Urinary bladder (tissue), 4 donors: Measurements from ENCODE around the gene SORBS1. TPM values are rescaled to one million over a fixed set of nuclear protein-coding genes. Genes with fewer than 3 reads are reported as not detected.
A peak's percentile ranks its signal among the peaks of the same experiment; 100 is the strongest.

Source experiments
- DNase-seq: peaks from one replicate; pipeline ENCODE4 v3.0.0-alpha.2; 2015; ENCODE audit errors: extremely low spot score
- H3K27ac ChIP-seq: one replicate; pipeline ENCODE4 v1.5.1; 2013; ENCODE audit warnings: low read depth, mild to moderate bottlenecking, moderate library complexity
- H3K36me3 ChIP-seq: one replicate; pipeline ENCODE4 v1.6.1; 2013; ENCODE audit warnings: mild to moderate bottlenecking, moderate library complexity; ENCODE audit not compliant: insufficient read depth
- H3K4me1 ChIP-seq: one replicate; pipeline ENCODE4 v1.6.1; 2013; ENCODE audit warnings: mild to moderate bottlenecking, moderate library complexity; ENCODE audit not compliant: insufficient read depth
- H3K4me3 ChIP-seq: one replicate; pipeline ENCODE4 v1.5.1; 2013; ENCODE audit warnings: low read depth, low read length
- WGBS: extraction: QIAGEN DNeasy Blood & Tissue Kit; methylation state at CpG from one replicate; pipeline ENCODE4 v1.1.7; 2013; 5-methylcytosine and 5-hydroxymethylcytosine counted together
- polyA plus RNA-seq: library from polyadenylated mRNA; stranded (reverse); fragments of 200-250 nt; gene quantifications from one replicate; pipeline ENCODE4 v1.2.3, GENCODE V29; 2013
- total RNA-seq: library from RNA; depleted of rRNA; stranded (reverse); fragments of >200 nt; gene quantifications from one replicate; pipeline ENCODE4 v1.2.3, GENCODE V29; 2014
- donor health status: healthy with polysubstance abuse.
- donor health status: healthy.

SORBS1 gene
- total and polyA plus RNA-seq, 2 donors = 297 to 697 TPM

- Histone ChIP-seq H3K4me3 (no peak overlapping the region), H3K4me1 (no peaks in the 10 kb centered on the region), H3K36me3 (no peaks in the 10 kb centered on the region), H3K27ac (peak overlapping the region; percentile 70)
- 22% methylated on average over 8 of the region's 8 CpGs for WGBS
- DNase-seq = no peak
These were observed 252.5 kb downstream of the SORBS1 start for GRCh38 chr10:95308389-95309302.

GRCh38 chr10:95306851-95307250 lies 254.3 kb downstream of the SORBS1 start:
- no peak overlapping the region for H3K27ac ChIP-seq
- DNase-seq = no peak
- H3K4me3 ChIP-seq = no peak overlapping the region
- H3K4me1 ChIP-seq = no peaks in the 10 kb centered on the region
- 93% methylated on average over 1 of the region's 1 CpG for WGBS
- H3K36me3 ChIP-seq = no peaks in the 10 kb centered on the region

GRCh38 chr10:95306318-95306650 lies 254.9 kb downstream of the SORBS1 start:
- Histone ChIP-seq H3K27ac (no peak overlapping the region), H3K36me3 (no peaks in the 10 kb centered on the region), H3K4me1 (no peaks in the 10 kb centered on the region), H3K4me3 (no peak overlapping the region)
- 72% methylated on average over 3 of the region's 3 CpGs for WGBS
- no peak for DNase-seq

- Histone ChIP-seq H3K36me3 (no peaks in the 10 kb centered on the region), H3K27ac (no peak overlapping the region), H3K4me3 (no peak overlapping the region), H3K4me1 (no peaks in the 10 kb centered on the region)
- WGBS = 48% methylated on average over 10 of the region's 10 CpGs
- no peak for DNase-seq
These were observed 255.4 kb downstream of the SORBS1 start for GRCh38 chr10:95305606-95306317.

- no peak overlapping the region for H3K4me3 ChIP-seq
These were observed 256.2 kb downstream of the SORBS1 start for GRCh38 chr10:95304976-95305375.

GRCh38 chr10:95304463-95304862 lies 256.7 kb downstream of the SORBS1 start:
- Histone ChIP-seq H3K27ac (no peak overlapping the region), H3K36me3 (no peaks in the 10 kb centered on the region), H3K4me1 (no peaks in the 10 kb centered on the region), H3K4me3 (no peak overlapping the region)
- DNase-seq = no peak
- 92% methylated on average over 4 of the region's 4 CpGs for WGBS

More at GRCh38 chr10:95304976-95305375, 256.2 kb downstream of the SORBS1 start:
- no peaks in the 10 kb centered on the region for H3K36me3 ChIP-seq
- no peak overlapping the region for H3K27ac ChIP-seq
- no peaks in the 10 kb centered on the region for H3K4me1 ChIP-seq
- DNase-seq = no peak
- 86% methylated on average over 2 of the region's 2 CpGs for WGBS

GRCh38 chr10:95303950-95304349 lies 257.2 kb downstream of the SORBS1 start:
- H3K4me3 ChIP-seq = no peak overlapping the region
- no peaks in the 10 kb centered on the region for H3K36me3 ChIP-seq
- no peak overlapping the region for H3K27ac ChIP-seq
- DNase-seq = no peak
- H3K4me1 ChIP-seq = no peaks in the 10 kb centered on the region
- WGBS = 91% methylated on average over 1 of the region's 1 CpG

- WGBS = 62% methylated on average over 8 of the region's 8 CpGs
- H3K4me1 ChIP-seq = no peaks in the 10 kb centered on the region
- DNase-seq = no peak
- H3K4me3 ChIP-seq = no peak overlapping the region
- H3K36me3 ChIP-seq = no peaks in the 10 kb centered on the region
- H3K27ac ChIP-seq = no peak overlapping the region
These were observed 257.6 kb downstream of the SORBS1 start for GRCh38 chr10:95303535-95303934.

- H3K36me3 ChIP-seq = no peaks in the 10 kb centered on the region
- no peak overlapping the region for H3K4me3 ChIP-seq
- H3K27ac ChIP-seq = no peak overlapping the region
- WGBS = 85% methylated on average over 3 of the region's 3 CpGs
- DNase-seq = no peak
- H3K4me1 ChIP-seq = no peaks in the 10 kb centered on the region
These were observed 261.1 kb downstream of the SORBS1 start for GRCh38 chr10:95300022-95300539.

GRCh38 chr10:95297402-95297801 lies 263.8 kb downstream of the SORBS1 start:
- no peak overlapping the region for H3K4me3 ChIP-seq
- H3K36me3 ChIP-seq = no peaks in the 10 kb centered on the region
- no peaks in the 10 kb centered on the region for H3K4me1 ChIP-seq
- no peak overlapping the region for H3K27ac ChIP-seq
- WGBS = 95% methylated on average over 3 of the region's 3 CpGs
- no peak for DNase-seq

- H3K36me3 ChIP-seq = no peaks in the 10 kb centered on the region
- 96% methylated on average over 4 of the region's 4 CpGs for WGBS
These were observed 264.4 kb downstream of the SORBS1 start for GRCh38 chr10:95296764-95297163.

GRCh38 chr10:95295031-95295755 lies 266.0 kb downstream of the SORBS1 start:
- WGBS = 4% methylated on average over 39 of the region's 39 CpGs
- peak; percentile 47 for DNase-seq
- Histone ChIP-seq H3K4me1 (no peaks in the 10 kb centered on the region), H3K27ac (peak overlapping the region; percentile 46), H3K36me3 (no peaks in the 10 kb centered on the region), H3K4me3 (peak overlapping the region; percentile 25)

More at GRCh38 chr10:95296764-95297163, 264.4 kb downstream of the SORBS1 start:
- H3K4me1 ChIP-seq = no peaks in the 10 kb centered on the region
- no peak overlapping the region for H3K4me3 ChIP-seq
- no peak overlapping the region for H3K27ac ChIP-seq
- DNase-seq = no peak

GRCh38 chr10:95293631-95294030 lies 267.5 kb downstream of the SORBS1 start:
- no peak for DNase-seq
- Histone ChIP-seq H3K4me1 (peaks cover 1% of the 10 kb centered on the region), H3K36me3 (no peaks in the 10 kb centered on the region), H3K4me3 (no peak overlapping the region), H3K27ac (no peak overlapping the region)
- 61% methylated on average over 3 of the region's 3 CpGs for WGBS
